MM.1S (cell line): ENCODE data around the gene PUM1.

Experiments
- DNase-seq: peaks from one replicate; pipeline ENCODE4 v3.0.0-alpha.2; 2015
- H2AFZ ChIP-seq: fragments of 300-600 bp; sonication (generic); 2 replicates; pipeline ENCODE4 v1.6.0; 2016; ENCODE audit warnings: antibody characterized with exemption, low read length
- H3F3A ChIP-seq: fragments of 300-600 bp; sonication (generic); 2 replicates; pipeline ENCODE4 v1.6.1; 2016; ENCODE audit warnings: mild to moderate bottlenecking, antibody characterized with exemption, low read length, moderate library complexity, mixed read lengths; ENCODE audit not compliant: insufficient read depth
- H3K27ac ChIP-seq: fragments of 300-600 bp; sonication (generic); 2 replicates; pipeline ENCODE4 v1.5.1; 2016; ENCODE audit warnings: mild to moderate bottlenecking, low read length
- H3K27me3 ChIP-seq: fragments of 300-600 bp; sonication (generic); replicated peaks from 2 replicates; pipeline ENCODE4 v1.6.0; 2016; ENCODE audit warnings: low read length; ENCODE audit not compliant: insufficient read depth
- H3K36me3 ChIP-seq: fragments of 300-600 bp; sonication (generic); replicated peaks from 2 replicates; pipeline ENCODE4 v1.6.1; 2016; ENCODE audit warnings: mild to moderate bottlenecking, low read length, mixed read lengths; ENCODE audit not compliant: insufficient read depth
- H3K4me1 ChIP-seq: fragments of 300-600 bp; sonication (generic); 2 replicates; pipeline ENCODE4 v1.6.1; 2016; ENCODE audit warnings: low read length, mixed read lengths
- H3K4me2 ChIP-seq: fragments of 300-600 bp; sonication (generic); 2 replicates; pipeline ENCODE4 v1.6.0; 2016; ENCODE audit warnings: low read depth, low read length
- H3K4me3 ChIP-seq: fragments of 300-600 bp; sonication (generic); 2 replicates; pipeline ENCODE4 v1.5.1; 2016; ENCODE audit warnings: low read length, mixed read lengths
- H3K79me2 ChIP-seq: fragments of 300-600 bp; sonication (generic); 2 replicates; pipeline ENCODE4 v1.6.1; 2016; ENCODE audit warnings: mixed run types, low read length, mixed read lengths
- H3K9ac ChIP-seq: fragments of 300-600 bp; sonication (generic); 2 replicates; pipeline ENCODE4 v1.6.1; 2016; ENCODE audit warnings: low read length, mixed read lengths
- H3K9me2 ChIP-seq: fragments of 300-600 bp; sonication (generic); replicated peaks from 2 replicates; pipeline ENCODE4 v1.6.1; 2016; ENCODE audit warnings: mild to moderate bottlenecking, low read length, mixed read lengths; ENCODE audit not compliant: insufficient read depth
- H3K9me3 ChIP-seq: fragments of 300-600 bp; sonication (generic); replicated peaks from 2 replicates; pipeline ENCODE4 v1.6.1; 2016; ENCODE audit warnings: mild to moderate bottlenecking, low read length, mixed read lengths; ENCODE audit not compliant: insufficient read depth
- H4K20me1 ChIP-seq: fragments of 300-600 bp; sonication (generic); 2 replicates; pipeline ENCODE4 v1.6.1; 2016; ENCODE audit warnings: mild to moderate bottlenecking, low read length, moderate library complexity, mixed read lengths; ENCODE audit not compliant: insufficient read depth
- EZH2 ChIP-seq: fragments of 300-600 bp; sonication (generic); optimal IDR thresholded peaks from 2 replicates; pipeline ENCODE3; 2017; ENCODE audit warnings: low read depth, mild to moderate bottlenecking, antibody characterized with exemption, low read length, mixed read lengths
- EZH2phosphoT487 ChIP-seq: fragments of 300-600 bp; sonication (generic); IDR thresholded peaks from 2 replicates; pipeline ENCODE4 v1.6.1; 2018; ENCODE audit warnings: antibody characterized with exemption, low read length
- TF ChIP-seq, protein P1 (sequence below): fragments of 300-600 bp; sonication (generic); IDR thresholded peaks from 2 replicates; pipeline ENCODE4 v1.5.1; 2016; ENCODE audit warnings: antibody characterized with exemption, low read length, mixed read lengths

PUM1 gene

GRCh38 chr1:30898031-30898815 lies 167.3 kb downstream of the PUM1 start:
- Histone ChIP-seq H3K9ac (no peak overlapping the region), H2AFZ (no peak overlapping the region), H3K9me2 (no peaks in the 10 kb centered on the region), H3K27ac (no peak overlapping the region), H3K4me3 (no peak overlapping the region), H3K4me2 (no peak overlapping the region), H3K27me3 (peaks cover 27% of the 10 kb centered on the region; the same call in 1 of the 2 replicates), H3K36me3 (no peaks in the 10 kb centered on the region), H3K9me3 (no peaks in the 10 kb centered on the region), H4K20me1 (no peaks in the 10 kb centered on the region), H3F3A (no peaks in the 10 kb centered on the region), H3K4me1 (no peaks in the 10 kb centered on the region), H3K79me2 (no peaks in the 10 kb centered on the region)
- no peak for DNase-seq
- no peak for TF ChIP-seq EZH2phosphoT487
- TF ChIP-seq, protein P1, sequence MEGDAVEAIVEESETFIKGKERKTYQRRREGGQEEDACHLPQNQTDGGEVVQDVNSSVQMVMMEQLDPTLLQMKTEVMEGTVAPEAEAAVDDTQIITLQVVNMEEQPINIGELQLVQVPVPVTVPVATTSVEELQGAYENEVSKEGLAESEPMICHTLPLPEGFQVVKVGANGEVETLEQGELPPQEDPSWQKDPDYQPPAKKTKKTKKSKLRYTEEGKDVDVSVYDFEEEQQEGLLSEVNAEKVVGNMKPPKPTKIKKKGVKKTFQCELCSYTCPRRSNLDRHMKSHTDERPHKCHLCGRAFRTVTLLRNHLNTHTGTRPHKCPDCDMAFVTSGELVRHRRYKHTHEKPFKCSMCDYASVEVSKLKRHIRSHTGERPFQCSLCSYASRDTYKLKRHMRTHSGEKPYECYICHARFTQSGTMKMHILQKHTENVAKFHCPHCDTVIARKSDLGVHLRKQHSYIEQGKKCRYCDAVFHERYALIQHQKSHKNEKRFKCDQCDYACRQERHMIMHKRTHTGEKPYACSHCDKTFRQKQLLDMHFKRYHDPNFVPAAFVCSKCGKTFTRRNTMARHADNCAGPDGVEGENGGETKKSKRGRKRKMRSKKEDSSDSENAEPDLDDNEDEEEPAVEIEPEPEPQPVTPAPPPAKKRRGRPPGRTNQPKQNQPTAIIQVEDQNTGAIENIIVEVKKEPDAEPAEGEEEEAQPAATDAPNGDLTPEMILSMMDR, result no peak
- TF ChIP-seq EZH2, result no peak

DNA sequence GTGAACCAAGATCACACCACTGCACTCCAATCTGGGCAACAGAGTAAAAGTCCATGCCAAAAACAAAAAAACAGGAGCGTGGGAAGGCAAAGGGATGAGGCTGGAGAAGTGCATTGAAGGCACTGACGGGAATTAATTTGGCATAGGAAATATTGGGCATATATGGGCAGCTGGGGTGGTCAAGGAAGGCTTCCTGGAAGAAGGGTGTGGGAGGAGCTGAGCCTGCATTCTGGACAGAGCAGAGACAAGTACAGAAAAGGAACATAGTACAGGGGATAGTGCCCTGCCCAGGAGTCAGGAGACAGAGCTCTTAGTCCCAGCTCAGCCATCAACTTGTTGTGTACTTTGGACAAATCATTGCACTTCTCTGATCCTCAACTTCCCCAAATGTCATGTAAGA lies 168.6 kb downstream of the PUM1 start:
- H3K36me3 ChIP-seq, result no peaks in the 10 kb centered on the region

DNA sequence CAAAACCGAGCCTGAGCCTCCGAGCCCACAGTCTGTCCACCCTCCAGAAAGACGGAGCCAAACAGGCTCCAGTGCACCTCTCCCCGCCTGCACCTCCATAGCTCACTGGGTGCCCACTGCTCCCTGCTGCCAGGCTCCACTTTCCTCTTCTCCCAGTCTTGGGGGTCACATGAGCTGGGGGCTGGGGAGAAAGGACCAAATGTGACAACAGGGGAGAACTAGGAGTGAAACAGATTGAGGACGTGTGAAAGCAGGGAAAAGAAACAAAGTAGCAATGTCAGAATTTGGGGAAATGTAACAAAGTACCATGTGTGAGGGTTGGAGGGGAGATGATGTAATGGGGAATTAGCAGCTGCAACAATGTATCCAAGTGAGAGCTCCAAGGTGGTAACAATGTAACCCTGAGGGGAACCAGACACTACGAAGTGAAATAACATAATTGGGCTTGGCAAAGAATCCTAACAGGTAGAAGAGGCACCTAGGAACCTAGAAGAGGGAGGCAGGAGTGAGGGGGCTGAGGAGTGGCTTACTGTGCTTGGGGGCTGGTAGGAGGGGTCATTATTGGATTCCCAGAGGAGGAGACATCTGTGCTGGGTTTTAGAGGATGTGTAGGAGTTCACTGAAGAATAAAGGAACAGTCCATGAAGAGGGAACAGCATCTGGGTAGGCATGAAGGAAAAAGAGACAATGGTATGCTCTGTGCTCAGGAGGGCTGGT lies 169.4 kb downstream of the PUM1 start:
- H3K9me2 ChIP-seq, result no peaks in the 10 kb centered on the region
- H4K20me1 ChIP-seq, result no peaks in the 10 kb centered on the region
- H3K27ac ChIP-seq, result no peak overlapping the region
- no peak overlapping the region for H3K4me2 ChIP-seq
- no peaks in the 10 kb centered on the region for H3K4me1 ChIP-seq
- TF ChIP-seq EZH2, result no peak
- TF ChIP-seq EZH2phosphoT487, result no peak
- TF ChIP-seq, protein P1, result no peak
- no peaks in the 10 kb centered on the region for H3K36me3 ChIP-seq
- no peaks in the 10 kb centered on the region for H3K79me2 ChIP-seq
- no peak for DNase-seq
- H2AFZ ChIP-seq, result no peak overlapping the region
- H3K9me3 ChIP-seq, result no peaks in the 10 kb centered on the region
- no peak overlapping the region for H3K4me3 ChIP-seq
- H3K9ac ChIP-seq, result no peak overlapping the region
- no peaks in the 10 kb centered on the region for H3F3A ChIP-seq
- H3K27me3 ChIP-seq, result peaks cover 31% of the 10 kb centered on the region

More for the DNA sequence above, 168.6 kb downstream of the PUM1 start:
- Histone ChIP-seq H3K4me2 (no peak overlapping the region), H3K9me2 (no peaks in the 10 kb centered on the region), H3K9me3 (no peaks in the 10 kb centered on the region), H3K27ac (no peak overlapping the region), H3K27me3 (peaks cover 31% of the 10 kb centered on the region), H3K4me1 (no peaks in the 10 kb centered on the region), H4K20me1 (no peaks in the 10 kb centered on the region), H3K4me3 (no peak overlapping the region), H3K79me2 (no peaks in the 10 kb centered on the region), H3F3A (no peaks in the 10 kb centered on the region), H2AFZ (no peak overlapping the region), H3K9ac (no peak overlapping the region)
- TF ChIP-seq EZH2phosphoT487 (no peak), EZH2 (no peak)
- TF ChIP-seq, protein P1, result no peak
- DNase-seq, result no peak
